Natural killer cell (primary cell): ENCODE results near the gene ADIPOR2. TPM values are rescaled to one million over a fixed set of nuclear protein-coding genes. Genes with fewer than 3 reads are reported as not detected.
"Not testable (repeated sequence)": the region's sequence is repeated elsewhere in the genome, so short reads cannot be mapped to it uniquely, and the experiment has no call there.

Experiments used
- ATAC-seq, 3 donors: fragments of 150-1000 bp in 2 of 3; fragments of 200-7000 bp in 1 of 3; cut with Tn5 transposase; 1 replicate in 1 of 3; 2 replicates in 2 of 3; pipeline ENCODE4 v1.10.0; 2021; ENCODE audit warnings: mild to moderate bottlenecking in 2 of 3, moderate library complexity in 2 of 3
- DNase-seq, 2 donors: peaks; one replicate each; pipeline versions ENCODE4 v3.0.0 to v3.0.0-alpha.2; 2013 to 2021; ENCODE audit warnings: mixed read lengths in 1 of 2
- H3K27ac ChIP-seq: one replicate; pipeline ENCODE4 v1.5.1; 2013; ENCODE audit warnings: mild to moderate bottlenecking, low read length
- H3K27me3 ChIP-seq: one replicate; pipeline ENCODE4 v1.6.1; 2013; ENCODE audit warnings: low read length; ENCODE audit not compliant: control insufficient read depth, insufficient read depth
- H3K36me3 ChIP-seq: one replicate; pipeline ENCODE4 v1.6.1; 2013; ENCODE audit warnings: low read length; ENCODE audit not compliant: control insufficient read depth, insufficient read depth
- H3K4me1 ChIP-seq: one replicate; pipeline ENCODE4 v1.6.1; 2013; ENCODE audit warnings: low read length; ENCODE audit not compliant: control insufficient read depth, insufficient read depth
- H3K4me3 ChIP-seq: one replicate; pipeline ENCODE4 v1.5.1; 2013; ENCODE audit warnings: low read length
- H3K9me3 ChIP-seq: one replicate; pipeline ENCODE4 v1.6.1; 2013; ENCODE audit warnings: low read length; ENCODE audit not compliant: control insufficient read depth, insufficient read depth
- H3K27ac Mint-ChIP-seq, 2 donors: one replicate each; pipeline ENCODE4 v1.8.0; 2022; ENCODE audit warnings: mild to moderate bottlenecking in 2 of 2, mixed read lengths in 2 of 2, moderate library complexity in 1 of 2
- H3K27me3 Mint-ChIP-seq, 2 donors: one replicate each; pipeline ENCODE4 v1.8.0; 2022; ENCODE audit warnings: low read depth in 2 of 2, mixed read lengths in 2 of 2
- H3K36me3 Mint-ChIP-seq: one replicate; pipeline ENCODE4 v1.8.0; 2022; ENCODE audit warnings: mixed read lengths
- H3K4me1 Mint-ChIP-seq, 2 donors: one replicate each; pipeline ENCODE4 v1.8.0; 2022; ENCODE audit warnings: mixed read lengths in 2 of 2
- H3K4me3 Mint-ChIP-seq: one replicate; pipeline ENCODE4 v1.8.0; 2022; ENCODE audit warnings: mild to moderate bottlenecking, moderate library complexity, mixed read lengths
- H3K9me3 Mint-ChIP-seq, 2 donors: one replicate each; pipeline ENCODE4 v1.8.0; 2022; ENCODE audit warnings: mixed read lengths in 2 of 2
- CTCF ChIP-seq: fragments of 200-600 bp; IDR thresholded peaks from one replicate; pipeline ENCODE4 v1.8.0; 2022; ENCODE audit warnings: antibody characterized with exemption
- WGBS: methylation state at CpG from one replicate; pipeline ENCODE4 v1.1.7; 2013; ENCODE audit warnings: missing lambda C conversion rate; ENCODE audit not compliant: insufficient coverage; 5-methylcytosine and 5-hydroxymethylcytosine counted together
- intact Hi-C: fragments of 100-400 bp; cut with micrococcal nuclease; formaldehyde crosslinking; loops from one replicate; pipeline ENCODE4 v1.14.2; 2022
- total RNA-seq, 4 donors: library from RNA; stranded (reverse); fragments of 120-200 nt in 1 of 4; gene quantifications; one replicate each; pipeline versions ENCODE4 v1.2.3 to v1.2.4, GENCODE V29; 2013 to 2022

The ADIPOR2 gene
- total RNA-seq, 3 donors from 2014 or later (not counting 1 experiment from before 2014, with no cell fraction given): 38.6 to 48.3 (median 44.0) TPM

GRCh38 chr12:1816730-1817348, 126.0 kb downstream of the ADIPOR2 start:
- WGBS: 97% methylated on average over 9 of the region's 9 CpGs

GRCh38 chr12:1817928-1818327, 127.1 kb downstream of the ADIPOR2 start:
- ATAC-seq, H3K36me3 ChIP-seq, H3K27ac ChIP-seq, H3K9me3 ChIP-seq, H3K27ac Mint-ChIP-seq, H3K4me3 Mint-ChIP-seq, H3K27me3 ChIP-seq, H3K9me3 Mint-ChIP-seq, H3K36me3 Mint-ChIP-seq, intact Hi-C loops, H3K4me3 ChIP-seq, DNase-seq: not testable (repeated sequence)
- H3K4me1 Mint-ChIP-seq: peaks cover 0 to 13% of the 10 kb centered on the region in 2 donors
- H3K27me3 Mint-ChIP-seq: peaks cover 21 to 35% of the 10 kb centered on the region in 2 donors
- WGBS: 94% methylated on average over 18 of the region's 28 CpGs
- peaks cover 14% of the 10 kb centered on the region for H3K4me1 ChIP-seq

More at GRCh38 chr12:1816730-1817348, 126.0 kb downstream of the ADIPOR2 start:
- no peaks in the 10 kb centered on the region for H3K9me3 ChIP-seq
- H3K27me3 ChIP-seq: peaks cover 7% of the 10 kb centered on the region
- H3K27me3 Mint-ChIP-seq: peaks cover 21 to 28% of the 10 kb centered on the region in 2 donors
- H3K4me1 ChIP-seq: peaks cover 25% of the 10 kb centered on the region
- peaks cover 0 to 17% of the 10 kb centered on the region in 2 donors for H3K4me1 Mint-ChIP-seq
- TF ChIP-seq CTCF: no peak
- no peak overlapping the region for H3K4me3 Mint-ChIP-seq
- H3K36me3 Mint-ChIP-seq: no peaks in the 10 kb centered on the region
- no peak overlapping the region for H3K27ac ChIP-seq
- no peak for ATAC-seq
- H3K36me3 ChIP-seq: no peaks in the 10 kb centered on the region
- intact Hi-C loops: no loop called here
- DNase-seq: no peak
- H3K27ac Mint-ChIP-seq: no peak overlapping the region
- no peaks in the 10 kb centered on the region for H3K9me3 Mint-ChIP-seq
- H3K4me3 ChIP-seq: no peak overlapping the region

GRCh38 chr12:1819050-1819449, 128.2 kb downstream of the ADIPOR2 start:
- ATAC-seq (no peak), DNase-seq (no peak)
- Histone ChIP-seq H3K36me3 (no peaks in the 10 kb centered on the region), H3K4me1 (peaks cover 3% of the 10 kb centered on the region), H3K4me3 (no peak overlapping the region), H3K9me3 (no peaks in the 10 kb centered on the region), H3K27ac (no peak overlapping the region), H3K27me3 (peaks cover 9% of the 10 kb centered on the region)
- WGBS: 76% methylated on average over 9 of the region's 9 CpGs
- Mint-ChIP-seq H3K36me3 (no peaks in the 10 kb centered on the region), H3K4me1 (peaks cover 0 to 13% of the 10 kb centered on the region in 2 donors), H3K27ac (no peak overlapping the region), H3K9me3 (no peaks in the 10 kb centered on the region), H3K4me3 (no peak overlapping the region), H3K27me3 (peaks cover 21 to 35% of the 10 kb centered on the region in 2 donors)
- no peak for TF ChIP-seq CTCF
- intact Hi-C loops: no loop called here

GRCh38 chr12:1819571-1819970, 128.7 kb downstream of the ADIPOR2 start:
- WGBS: 61% methylated on average over 6 of the region's 6 CpGs
- Histone ChIP-seq H3K9me3 (no peaks in the 10 kb centered on the region), H3K36me3 (no peaks in the 10 kb centered on the region), H3K4me1 (no peaks in the 10 kb centered on the region), H3K27ac (no peak overlapping the region), H3K27me3 (peaks cover 9% of the 10 kb centered on the region), H3K4me3 (no peak overlapping the region)
- no peak for ATAC-seq
- Mint-ChIP-seq H3K27ac (no peak overlapping the region), H3K9me3 (no peaks in the 10 kb centered on the region), H3K4me3 (no peak overlapping the region), H3K4me1 (peaks cover 0 to 13% of the 10 kb centered on the region in 2 donors), H3K36me3 (no peaks in the 10 kb centered on the region), H3K27me3 (peaks cover 21 to 34% of the 10 kb centered on the region in 2 donors)
- no peak for DNase-seq
- TF ChIP-seq CTCF: no peak
- intact Hi-C loops: no loop called here
